Measurements from ENCODE around the gene LEMD1.

Gene LEMD1

DNA sequence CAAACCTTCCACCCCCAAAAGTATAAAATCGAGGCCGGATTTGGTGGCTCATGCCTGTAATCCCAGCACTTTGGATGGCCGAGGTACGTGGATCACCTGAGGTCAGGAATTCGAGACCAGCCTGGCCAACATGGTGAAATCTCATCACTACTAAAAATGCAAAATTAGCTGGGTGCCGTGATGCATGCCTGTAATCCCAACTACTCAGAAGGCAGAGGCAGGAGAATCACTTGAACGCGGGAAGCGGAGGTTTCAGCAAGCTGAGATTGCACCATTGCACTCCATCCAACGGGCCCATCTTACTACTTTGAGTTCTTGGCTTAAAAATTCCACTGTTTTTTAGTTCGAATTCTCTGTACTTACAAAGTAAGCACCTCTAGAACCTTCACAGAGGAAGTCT is 76.1 kb downstream of the LEMD1 start:
- DNase-seq (ENCODE audit: extremely low read depth, insufficient read length) = no peak
- peaks cover 2% of the 10 kb centered on the region for H3K27me3 ChIP-seq (replicated peaks; ENCODE audit: control insufficient read depth, insufficient read depth, low read length)
- H3K4me3 ChIP-seq (replicated peaks; ENCODE audit: low read depth, low read length) = no peak overlapping the region
- no peaks in the 10 kb centered on the region for H3K36me3 ChIP-seq (ENCODE audit: control insufficient read depth, insufficient read depth, low read length)
- TF ChIP-seq, protein P1, sequence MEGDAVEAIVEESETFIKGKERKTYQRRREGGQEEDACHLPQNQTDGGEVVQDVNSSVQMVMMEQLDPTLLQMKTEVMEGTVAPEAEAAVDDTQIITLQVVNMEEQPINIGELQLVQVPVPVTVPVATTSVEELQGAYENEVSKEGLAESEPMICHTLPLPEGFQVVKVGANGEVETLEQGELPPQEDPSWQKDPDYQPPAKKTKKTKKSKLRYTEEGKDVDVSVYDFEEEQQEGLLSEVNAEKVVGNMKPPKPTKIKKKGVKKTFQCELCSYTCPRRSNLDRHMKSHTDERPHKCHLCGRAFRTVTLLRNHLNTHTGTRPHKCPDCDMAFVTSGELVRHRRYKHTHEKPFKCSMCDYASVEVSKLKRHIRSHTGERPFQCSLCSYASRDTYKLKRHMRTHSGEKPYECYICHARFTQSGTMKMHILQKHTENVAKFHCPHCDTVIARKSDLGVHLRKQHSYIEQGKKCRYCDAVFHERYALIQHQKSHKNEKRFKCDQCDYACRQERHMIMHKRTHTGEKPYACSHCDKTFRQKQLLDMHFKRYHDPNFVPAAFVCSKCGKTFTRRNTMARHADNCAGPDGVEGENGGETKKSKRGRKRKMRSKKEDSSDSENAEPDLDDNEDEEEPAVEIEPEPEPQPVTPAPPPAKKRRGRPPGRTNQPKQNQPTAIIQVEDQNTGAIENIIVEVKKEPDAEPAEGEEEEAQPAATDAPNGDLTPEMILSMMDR (IDR thresholded peaks at IDR 0.05; ENCODE audit: insufficient read depth, low read length, poor library complexity, severe bottlenecking) = no peak

DNA sequence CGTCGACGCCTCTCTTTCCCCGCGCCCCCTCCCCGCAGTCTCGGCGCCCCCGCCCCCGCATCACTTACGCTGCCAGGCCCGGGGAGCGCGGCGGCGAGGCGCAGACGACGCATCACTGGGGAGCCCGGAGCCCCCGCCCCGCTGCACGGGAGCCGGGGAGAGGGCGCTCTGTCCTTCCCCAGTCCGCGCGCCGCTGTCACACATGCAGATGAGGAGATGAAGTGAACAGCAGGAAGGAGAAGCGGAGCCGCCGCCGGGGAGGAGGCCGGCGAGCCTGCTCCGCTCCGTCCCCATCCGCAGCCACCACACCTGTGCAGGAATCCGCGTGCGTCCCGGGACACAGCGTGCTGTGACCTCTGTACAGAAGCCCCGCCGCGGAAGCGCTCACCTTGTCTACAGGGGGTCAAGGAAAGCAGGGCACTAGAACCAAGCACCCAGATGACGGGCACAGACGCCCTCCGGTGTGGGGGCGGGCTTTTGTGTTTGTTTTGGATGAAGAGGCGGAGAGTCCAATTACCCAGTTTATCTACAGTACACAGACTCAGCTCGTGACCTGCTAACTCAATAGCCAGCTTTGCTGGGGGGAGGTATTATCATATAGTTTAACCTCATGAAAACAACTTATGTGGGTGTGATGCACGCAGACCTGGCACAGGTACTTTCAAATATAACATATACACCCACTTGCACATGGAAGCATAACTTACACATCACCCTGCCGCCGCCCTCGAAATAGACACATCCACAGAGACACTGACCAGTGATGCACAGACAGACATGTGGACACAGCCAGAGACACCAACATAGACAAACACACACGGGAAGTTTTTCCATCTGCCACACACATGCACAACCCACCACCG is 77.6 kb downstream of the LEMD1 start:
- TF ChIP-seq, protein P1 (IDR thresholded peaks at IDR 0.05; ENCODE audit: insufficient read depth, low read length, poor library complexity, severe bottlenecking) = no peak
- Histone ChIP-seq H3K36me3 (ENCODE audit: control insufficient read depth, insufficient read depth, low read length) (no peaks in the 10 kb centered on the region), H3K4me3 (replicated peaks; ENCODE audit: low read depth, low read length) (no peak overlapping the region), H3K27me3 (replicated peaks; ENCODE audit: control insufficient read depth, insufficient read depth, low read length) (peaks cover 2% of the 10 kb centered on the region)
- no peak for DNase-seq (ENCODE audit: extremely low read depth, insufficient read length)

DNA sequence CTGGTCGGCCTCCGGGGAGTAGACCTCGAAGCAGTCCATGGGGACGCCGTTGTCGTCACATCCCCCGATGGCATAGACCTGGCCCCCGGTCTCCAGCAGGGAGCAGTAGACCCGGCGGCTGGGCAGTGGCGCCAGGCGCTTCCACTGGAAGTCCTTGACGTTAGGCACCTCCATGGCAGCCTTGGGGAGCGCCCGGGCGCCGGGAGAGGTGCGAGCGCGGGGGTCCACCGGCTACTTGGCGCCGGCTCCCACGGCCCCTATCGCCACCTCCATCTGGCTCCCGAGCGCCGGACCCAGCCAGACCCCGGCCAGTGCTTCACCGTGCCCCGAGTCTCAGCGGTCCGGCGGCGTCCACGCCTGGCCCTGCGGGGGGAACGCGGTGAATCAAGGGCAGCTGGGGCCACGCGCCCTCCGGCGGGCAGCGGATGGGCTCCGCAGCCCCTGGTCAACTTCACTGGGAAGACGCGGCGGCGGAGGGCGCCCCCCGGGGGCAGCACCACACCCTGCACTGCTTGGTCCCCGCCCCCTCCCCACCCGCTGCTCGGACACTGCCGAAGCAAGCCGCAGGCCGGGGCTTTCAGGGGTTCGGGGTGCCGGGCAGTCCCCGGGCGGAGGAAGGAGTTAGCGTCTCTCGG is 78.3 kb downstream of the LEMD1 start:
- TF ChIP-seq, protein P1 (IDR thresholded peaks at IDR 0.05; ENCODE audit: insufficient read depth, low read length, poor library complexity, severe bottlenecking) = no peak
- Histone ChIP-seq H3K27me3 (replicated peaks; ENCODE audit: control insufficient read depth, insufficient read depth, low read length) (no peaks in the 10 kb centered on the region; the same call in none of the 2 replicates), H3K36me3 (ENCODE audit: control insufficient read depth, insufficient read depth, low read length) (no peaks in the 10 kb centered on the region), H3K4me3 (replicated peaks; ENCODE audit: low read depth, low read length) (no peak overlapping the region)
- DNase-seq (ENCODE audit: extremely low read depth, insufficient read length) = no peak

DNA sequence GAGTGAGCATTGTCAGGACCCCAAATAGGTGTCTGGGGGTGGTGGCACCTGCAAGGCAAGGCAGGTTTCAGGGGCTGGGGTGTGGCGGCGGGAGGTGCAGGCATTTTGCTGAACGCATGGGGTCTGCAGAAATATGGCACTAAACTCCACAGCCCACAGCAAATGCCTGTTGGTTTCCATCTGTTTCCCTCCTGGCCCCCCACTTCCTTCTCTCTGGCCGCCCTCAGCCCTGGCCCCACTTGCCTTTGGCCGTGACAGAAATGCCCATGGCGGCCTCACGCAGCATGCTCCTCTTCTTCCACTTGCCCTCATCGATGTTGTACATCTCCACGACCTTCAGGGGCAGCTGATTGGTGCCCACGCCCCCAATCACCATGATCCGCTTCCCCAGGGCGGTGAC is 78.9 kb downstream of the LEMD1 start:
- H3K27me3 ChIP-seq (replicated peaks; ENCODE audit: control insufficient read depth, insufficient read depth, low read length) = peaks cover 2% of the 10 kb centered on the region
- H3K4me3 ChIP-seq (replicated peaks; ENCODE audit: low read depth, low read length) = no peak overlapping the region
- no peak for DNase-seq (ENCODE audit: extremely low read depth, insufficient read length)

DNA sequence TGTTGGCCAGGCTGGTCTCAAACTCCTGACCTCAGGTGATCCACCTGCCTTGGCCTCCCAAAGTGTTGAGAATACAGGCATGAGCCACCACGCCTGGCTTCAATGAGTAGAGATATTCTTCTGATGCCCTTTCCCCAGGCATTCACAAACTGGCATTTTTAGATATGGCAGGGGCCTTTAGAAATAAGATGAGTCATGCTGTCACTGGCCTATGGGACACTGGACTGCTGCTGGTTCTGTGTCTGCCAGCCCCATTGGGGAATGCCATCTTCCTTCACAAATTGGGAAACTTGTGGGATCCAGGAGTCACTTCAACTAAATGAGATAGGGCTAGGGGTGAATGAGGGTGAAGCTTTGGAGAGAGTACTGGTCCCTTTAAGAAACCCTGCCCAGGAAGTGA is 81.2 kb downstream of the LEMD1 start:
- Histone ChIP-seq H3K4me3 (replicated peaks; ENCODE audit: low read depth, low read length) (no peak overlapping the region), H3K36me3 (ENCODE audit: control insufficient read depth, insufficient read depth, low read length) (no peaks in the 10 kb centered on the region), H3K27me3 (replicated peaks; ENCODE audit: control insufficient read depth, insufficient read depth, low read length) (peaks cover 2% of the 10 kb centered on the region)
- TF ChIP-seq, protein P1 (IDR thresholded peaks at IDR 0.05; ENCODE audit: insufficient read depth, low read length, poor library complexity, severe bottlenecking) = no peak
- no peak for DNase-seq (ENCODE audit: extremely low read depth, insufficient read length)

More for the DNA sequence above, 78.9 kb downstream of the LEMD1 start:
- TF ChIP-seq, protein P1 (IDR thresholded peaks at IDR 0.05; ENCODE audit: insufficient read depth, low read length, poor library complexity, severe bottlenecking) = no peak
- H3K36me3 ChIP-seq (ENCODE audit: control insufficient read depth, insufficient read depth, low read length) = no peaks in the 10 kb centered on the region
